Spleen (tissue), 7 donors: ENCODE results near the gene APOBEC3A.
"Not testable (repeated sequence)": the region's sequence is repeated elsewhere in the genome, so short reads cannot be mapped to it uniquely, and the experiment has no call there.

ENCODE experiments used
- CTCF ChIP-seq, 11 experiments: fragments of 200-600 bp in 7 of 11; fragments of 450-650 bp in 4 of 11; sonication (generic) in 4 of 11; IDR thresholded peaks in 8 of 11; conservative IDR thresholded peaks in 3 of 11; 1 replicate in 7 of 11; 2 replicates in 4 of 11; pipeline versions ENCODE4 v1.4.0 to v1.8.0; 2016 to 2021; ENCODE audit warnings: antibody characterized with exemption in 11 of 11, inconsistent platforms in 4 of 11, mild to moderate bottlenecking in 1 of 11
- POLR2A ChIP-seq, 3 donors: fragments of 450-650 bp; IDR thresholded peaks; one replicate each; pipeline ENCODE4 v1.5.1; 2017; ENCODE audit warnings: antibody characterized with exemption in 3 of 3, mild to moderate bottlenecking in 1 of 3
- donor health status: DM: no; HTN: no; CAD: no; lungs with moderate emphysema.
- donor health status: DM: no; HTN: no; CAD: no.
- donor health status: DM: no; HTN: no; CAD: no.

GRCh38 chr22:39008271-39008850 lies 51.0 kb downstream of the APOBEC3A start:
- not testable (repeated sequence) for TF ChIP-seq CTCF (IDR thresholded peaks at IDR 0.05 in 8 of 11, conservative IDR thresholded peaks at IDR 0.05 in 3 of 11); POLR2A (IDR thresholded peaks at IDR 0.05)
